HG03064 (cell line): ENCODE data around the gene EGFLAM.
A peak's percentile ranks its signal among the peaks of the same experiment; 100 is the strongest.
"Not testable (repeated sequence)": the region's sequence is repeated elsewhere in the genome, so short reads cannot be mapped to it uniquely, and the experiment has no call there.

Source experiments
- ATAC-seq: cut with Tn5 transposase; IDR thresholded peaks from one replicate; pipeline ENCODE4 v1.9.1; 2021; ENCODE audit warnings: low read depth; ENCODE audit not compliant: unreplicated experiment

Gene EGFLAM

DNA sequence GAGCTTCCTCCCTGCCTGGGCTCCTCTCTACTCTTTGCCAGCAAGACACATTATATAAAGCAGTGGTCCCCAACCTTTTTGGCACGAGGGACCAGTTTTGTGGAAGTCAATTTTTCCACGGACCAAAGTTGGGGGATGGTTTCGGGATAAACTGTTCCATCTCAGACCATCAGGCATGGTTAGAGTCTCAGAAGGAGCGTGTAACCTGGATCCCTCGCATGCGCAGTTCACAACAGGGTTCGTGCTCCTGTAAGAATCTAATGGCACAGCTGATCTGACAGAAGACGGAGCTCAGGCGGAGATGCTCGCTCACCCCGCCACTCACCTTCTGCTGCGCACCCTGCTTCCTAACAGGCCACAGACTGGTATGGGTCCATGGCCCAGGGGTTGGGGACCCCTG is 155.3 kb downstream of the EGFLAM start:
- no peak for ATAC-seq

DNA sequence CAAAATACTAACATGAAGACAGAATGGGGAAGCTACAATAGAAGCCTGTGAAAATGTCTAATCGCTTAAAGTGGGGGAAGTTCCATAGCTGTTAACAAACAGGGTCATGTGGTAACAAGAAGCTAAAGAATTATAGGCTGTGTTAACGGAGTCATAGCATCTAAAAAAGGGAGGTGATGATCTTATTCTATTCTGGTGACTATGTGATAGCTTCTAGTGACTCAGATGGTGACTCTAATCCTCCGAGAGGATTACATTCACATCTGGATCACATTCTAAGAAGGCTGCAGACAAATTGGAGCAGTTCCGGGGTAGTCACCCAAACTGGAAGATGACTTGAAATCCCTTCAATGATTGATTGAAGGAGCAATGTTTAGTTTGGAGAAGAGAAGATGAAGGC is 156.0 kb downstream of the EGFLAM start:
- no peak for ATAC-seq

DNA sequence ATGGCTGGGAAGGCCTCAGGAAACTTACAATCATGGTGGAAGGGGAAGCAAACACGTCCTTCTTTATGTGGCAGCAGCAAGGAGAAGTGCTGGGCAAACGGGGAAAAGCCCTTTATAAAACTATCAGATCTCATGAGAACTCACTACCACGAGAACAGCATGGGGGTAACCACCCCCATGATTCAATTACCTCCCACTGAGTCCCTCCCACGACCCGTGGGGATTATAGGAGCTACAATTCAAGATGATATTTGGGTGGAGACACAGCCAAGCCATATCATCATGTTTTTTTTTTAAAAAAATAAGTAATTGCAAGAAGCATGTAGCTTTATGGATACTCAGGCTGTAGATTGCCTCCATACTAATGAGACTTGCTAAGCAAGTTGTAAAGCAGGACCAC is 157.4 kb downstream of the EGFLAM start:
- not testable (repeated sequence) for ATAC-seq

DNA sequence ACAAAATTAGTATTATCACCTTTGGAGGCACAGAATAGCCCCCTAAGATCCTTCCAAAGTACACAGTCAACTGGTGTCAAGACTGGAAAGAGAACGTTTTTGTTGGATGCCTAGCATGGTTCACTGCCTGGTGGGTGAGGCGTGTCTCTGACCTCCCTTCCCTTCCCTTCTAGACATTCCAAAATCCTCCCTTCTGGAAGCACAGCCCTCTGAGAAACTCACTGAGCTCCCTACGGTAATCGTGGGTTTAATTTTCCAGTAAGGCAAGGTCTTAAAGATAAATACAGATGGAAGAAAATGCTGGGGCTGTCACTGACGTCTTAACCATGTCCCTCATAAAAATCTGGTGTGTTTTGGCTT is 159.3 kb downstream of the EGFLAM start:
- ATAC-seq, result no peak

DNA sequence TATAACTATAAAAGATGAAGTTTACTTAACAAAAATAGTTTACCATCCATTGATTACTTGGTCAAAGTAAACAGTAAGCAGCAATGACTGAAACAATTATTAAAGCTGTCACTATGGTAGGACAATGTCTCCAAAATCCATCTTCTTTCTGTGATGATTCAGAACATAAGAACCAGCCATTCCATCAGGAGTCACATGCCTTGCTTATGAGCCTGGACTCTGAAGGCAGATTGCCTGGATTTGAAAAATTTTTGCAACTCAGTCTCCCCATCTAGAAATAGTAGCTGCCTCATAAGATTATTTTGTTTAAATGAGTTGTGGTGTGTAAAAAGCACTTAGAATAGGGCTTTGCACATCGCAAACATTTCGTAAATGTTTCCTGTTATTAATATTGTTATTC is 161.9 kb downstream of the EGFLAM start:
- no peak for ATAC-seq

DNA sequence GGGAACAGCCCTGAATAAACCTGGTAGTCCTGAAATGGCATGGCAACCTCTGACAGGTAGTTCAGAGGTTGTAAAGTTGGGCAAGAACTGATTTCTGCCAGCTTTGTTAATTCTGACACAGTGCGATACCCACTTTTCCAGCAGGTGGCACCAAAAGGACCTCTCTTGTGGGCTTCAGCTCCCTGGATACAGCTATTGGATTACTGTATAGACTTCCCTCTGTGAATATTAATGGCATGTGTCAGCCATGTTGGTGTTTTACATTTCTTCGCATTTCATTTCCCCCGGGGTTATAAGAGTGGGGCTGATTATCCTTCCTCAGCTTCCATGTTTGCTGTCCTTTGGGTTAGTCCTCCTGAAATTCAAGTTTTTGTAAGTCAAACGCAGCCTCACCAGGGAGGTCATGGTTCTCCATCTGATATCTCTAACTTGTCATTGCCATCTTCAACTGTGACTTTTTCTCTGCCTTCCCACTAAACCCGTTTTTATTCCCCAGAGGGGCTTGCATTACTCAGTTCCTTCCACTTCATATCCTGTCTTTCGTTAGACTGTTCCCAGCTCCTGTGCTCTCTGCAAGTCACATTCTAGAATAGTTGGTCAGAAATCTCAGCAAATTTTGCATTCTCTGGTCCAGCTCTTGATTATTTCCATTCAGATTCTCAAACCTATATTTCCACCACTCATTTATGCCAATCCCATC is 162.5 kb downstream of the EGFLAM start:
- no peak for ATAC-seq

DNA sequence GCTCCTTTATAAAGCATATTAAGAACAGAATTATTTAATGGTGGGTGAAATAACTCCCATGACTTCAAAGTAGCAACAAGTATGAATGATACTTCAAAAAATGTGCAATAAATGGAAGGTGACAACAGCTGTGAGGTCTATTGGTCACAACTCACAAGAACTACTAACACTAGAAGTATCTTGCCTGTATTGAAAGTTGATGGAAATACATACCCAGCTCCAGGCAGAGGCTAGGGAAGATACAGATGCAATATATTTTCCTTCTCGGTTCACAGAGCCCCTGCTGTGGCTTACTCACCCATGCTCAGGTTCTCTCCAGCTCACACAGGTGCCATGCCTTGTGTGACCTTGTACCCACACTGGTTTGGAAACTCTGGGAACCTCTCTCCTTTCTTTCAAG is 164.3 kb downstream of the EGFLAM start:
- ATAC-seq, result no peak

DNA sequence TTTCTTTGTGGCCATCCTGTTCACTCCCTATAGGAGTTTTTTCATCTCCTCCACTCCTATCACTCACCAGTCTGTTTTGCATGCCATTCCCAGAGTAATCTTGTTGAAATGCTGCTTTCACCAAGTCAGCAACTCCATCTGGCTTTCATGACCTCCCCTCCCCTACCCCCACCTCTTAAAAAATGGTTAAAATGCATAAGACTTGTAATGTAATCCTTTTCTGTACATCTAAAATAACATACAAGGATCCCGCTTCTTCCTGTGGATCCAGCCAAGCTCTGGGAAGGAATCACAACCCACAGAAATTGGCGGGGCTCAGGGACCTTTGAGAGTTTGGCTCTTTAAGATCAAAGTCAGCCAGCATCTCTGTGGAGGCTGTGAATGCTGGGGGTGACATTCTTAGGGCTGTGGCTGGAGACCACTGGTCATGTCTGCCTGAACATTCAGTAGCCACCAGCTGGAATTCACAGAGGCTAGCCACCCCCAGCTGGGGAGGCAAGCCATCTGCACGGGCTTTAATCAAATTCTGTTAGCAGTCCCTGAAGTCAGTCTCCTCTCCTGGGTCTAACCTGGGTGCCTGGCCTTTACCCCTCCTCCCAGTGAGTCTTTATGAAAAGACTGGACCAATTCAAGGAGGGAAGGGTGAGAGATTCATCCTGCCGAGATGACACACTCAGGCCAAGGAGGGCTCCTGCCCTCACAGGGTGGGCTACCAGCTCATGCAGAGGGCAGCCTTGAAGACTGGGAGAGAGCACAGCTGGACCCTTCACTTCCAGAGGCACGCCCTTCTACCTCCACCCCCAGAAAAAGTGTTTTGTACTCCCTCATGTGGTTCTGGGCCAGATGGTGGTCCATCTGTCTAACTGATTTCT is 165.2 kb downstream of the EGFLAM start:
- no peak for ATAC-seq

DNA sequence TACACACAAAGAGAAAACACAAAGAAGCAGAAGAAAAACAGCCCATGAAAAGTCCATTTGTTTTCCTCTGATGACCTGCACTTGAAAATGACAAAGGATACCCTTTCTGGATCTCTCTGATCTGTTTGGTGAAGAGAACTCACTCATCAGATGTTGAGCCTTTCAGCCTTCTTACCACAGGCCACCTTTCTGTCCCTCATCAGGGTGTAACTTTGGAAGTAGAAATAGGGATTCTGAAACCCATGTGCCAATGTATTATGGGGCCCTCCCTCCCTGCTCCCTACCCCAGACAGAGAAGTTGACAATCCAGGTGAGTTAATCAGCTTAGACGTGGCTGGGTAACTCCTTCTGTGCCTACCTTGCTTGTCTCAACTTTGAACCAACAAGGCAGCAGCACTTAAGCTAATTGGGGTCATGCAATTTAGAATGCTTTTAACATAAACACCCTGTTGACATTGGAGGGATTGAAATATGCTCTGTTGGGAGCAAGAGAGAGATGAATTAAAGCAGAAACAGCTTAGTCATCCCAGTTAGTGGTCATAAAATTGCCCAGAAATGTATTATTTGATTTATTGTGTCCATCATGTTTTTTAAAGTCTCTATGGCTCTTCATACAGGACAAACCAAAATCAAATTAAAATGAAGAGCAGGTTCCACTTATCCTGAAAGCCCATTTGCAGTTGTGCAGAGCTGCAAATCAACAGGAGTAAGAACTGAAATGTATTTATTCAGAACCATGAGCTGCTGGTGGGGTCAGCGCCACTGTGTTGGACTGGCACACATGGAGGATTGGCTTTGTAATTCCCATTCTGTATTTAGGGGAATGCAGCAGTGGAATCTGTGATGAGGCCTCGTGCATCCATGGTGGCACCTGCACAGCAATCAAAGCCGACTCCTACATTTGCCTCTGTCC is 166.0 kb downstream of the EGFLAM start:
- no peak for ATAC-seq

DNA sequence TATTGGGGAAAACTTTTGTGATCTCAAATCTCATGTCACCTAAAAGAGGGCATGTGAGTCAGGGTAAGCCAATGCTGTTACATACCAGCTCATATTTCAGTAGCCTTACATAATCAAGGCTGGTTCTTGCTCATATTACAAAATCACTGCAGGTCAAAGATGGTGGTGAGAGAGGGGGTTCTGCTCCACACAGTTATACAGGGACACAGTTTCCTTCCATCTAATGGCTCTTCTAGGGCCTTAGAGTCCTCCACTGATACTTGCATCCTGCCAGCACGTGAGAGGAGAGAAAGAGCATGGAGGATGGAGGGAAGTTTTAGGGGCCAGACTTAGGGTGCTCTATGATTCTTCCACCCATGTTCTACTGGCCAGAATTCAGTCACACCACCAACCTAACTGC is 168.1 kb downstream of the EGFLAM start:
- no peak for ATAC-seq

DNA sequence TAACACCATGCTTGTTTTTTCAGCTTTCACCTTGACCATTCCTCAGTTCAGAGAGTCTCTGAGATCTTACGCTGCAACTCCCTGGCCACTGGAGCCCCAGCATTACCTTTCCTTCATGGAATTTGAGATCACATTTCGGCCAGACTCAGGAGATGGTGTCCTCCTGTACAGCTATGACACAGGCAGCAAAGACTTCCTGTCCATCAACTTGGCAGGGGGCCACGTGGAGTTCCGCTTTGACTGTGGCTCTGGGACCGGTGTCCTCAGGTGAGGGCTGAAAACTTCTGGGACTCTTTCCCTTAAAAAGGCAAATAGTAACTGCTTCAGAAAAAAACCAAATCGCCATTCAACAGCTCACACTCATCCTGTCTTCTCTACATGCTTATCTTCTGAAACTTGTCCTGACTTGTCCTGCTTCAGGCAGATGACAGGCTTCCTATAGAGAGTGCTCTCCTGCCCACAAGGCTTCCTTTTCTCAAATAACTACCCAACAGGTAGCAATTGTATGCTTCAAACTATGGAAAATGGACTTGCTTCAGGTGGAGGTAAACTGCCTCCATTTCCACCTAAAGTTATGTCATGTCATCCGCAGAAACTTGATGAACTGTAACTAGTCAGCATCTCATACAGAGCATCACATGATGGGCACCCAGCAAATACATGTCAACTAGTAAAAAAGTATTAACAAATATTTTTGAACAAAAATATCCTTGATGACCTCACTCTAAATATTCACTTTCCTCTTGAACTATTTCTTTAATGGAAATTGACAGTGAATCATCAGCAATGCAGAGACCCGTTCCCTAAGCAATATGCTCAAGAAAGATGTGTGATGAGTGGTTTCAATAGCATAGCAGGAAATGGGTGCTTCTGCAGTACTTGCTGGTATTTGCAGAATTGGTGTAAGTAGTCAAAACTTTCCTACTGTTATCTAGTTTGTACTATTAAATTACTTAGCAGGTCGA is 168.9 kb downstream of the EGFLAM start:
- ATAC-seq, result no peak

DNA sequence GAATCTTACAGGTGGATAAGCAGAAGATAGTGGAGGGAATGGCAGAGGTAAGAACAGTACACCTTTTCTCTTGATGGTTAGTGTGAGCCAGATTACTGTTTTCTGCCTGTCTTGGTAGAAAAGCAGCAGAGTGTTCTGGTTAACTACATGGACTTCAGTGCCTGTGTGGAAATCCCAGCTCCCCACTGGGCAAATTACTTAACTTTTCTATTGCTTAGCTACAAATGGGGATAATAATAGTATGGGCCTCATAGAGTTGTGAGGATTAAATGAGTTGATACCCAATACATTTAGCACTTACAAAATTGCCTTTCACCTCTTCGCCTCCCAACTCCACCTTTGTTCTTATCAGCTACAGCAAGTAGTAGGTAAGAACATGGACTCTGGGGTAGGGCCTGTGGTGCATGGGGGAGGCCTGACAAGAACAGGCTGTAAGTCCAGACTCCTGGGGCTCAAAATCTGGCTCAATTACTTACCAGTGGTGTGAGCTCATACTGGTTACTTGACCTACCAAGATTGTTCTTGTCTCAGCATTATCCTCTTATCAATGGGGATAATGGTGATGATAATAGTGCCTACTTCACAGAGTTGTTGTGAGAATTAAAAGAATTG is 173.0 kb downstream of the EGFLAM start:
- ATAC-seq, result no peak

DNA sequence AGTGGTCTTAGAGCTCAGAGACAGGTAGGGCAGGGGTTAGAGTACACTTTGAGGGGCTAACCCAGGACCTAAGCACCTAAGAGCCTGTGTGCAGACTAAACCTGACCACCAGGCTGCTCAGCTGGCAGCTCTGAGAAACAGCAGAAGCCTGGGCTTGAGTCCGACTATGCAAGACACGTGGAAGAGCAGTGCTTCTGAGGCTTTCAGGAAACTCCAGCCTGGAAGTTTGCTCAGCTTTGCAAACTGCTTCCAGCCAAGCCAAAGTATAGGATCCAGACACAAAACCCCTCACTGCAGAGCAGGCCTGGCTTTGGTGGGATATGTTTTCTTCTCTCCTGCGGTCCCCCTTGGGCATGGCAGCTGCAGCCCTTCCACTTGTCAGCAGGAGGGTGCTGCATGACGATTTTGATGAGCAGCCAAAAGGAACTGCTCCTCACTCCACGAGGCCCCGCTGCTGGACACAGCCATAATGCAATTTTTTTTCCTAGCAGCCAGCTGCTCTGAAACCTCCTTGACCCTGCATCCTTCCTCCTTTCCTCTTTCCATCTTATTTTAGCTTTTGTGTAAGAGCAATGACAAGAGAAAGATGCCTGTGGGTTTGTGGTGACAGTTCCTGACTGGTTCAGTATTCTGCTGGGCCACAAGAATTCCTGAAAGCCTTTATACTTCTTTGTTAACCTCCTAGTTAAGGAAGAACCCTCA is 175.0 kb downstream of the EGFLAM start:
- ATAC-seq, result no peak

DNA sequence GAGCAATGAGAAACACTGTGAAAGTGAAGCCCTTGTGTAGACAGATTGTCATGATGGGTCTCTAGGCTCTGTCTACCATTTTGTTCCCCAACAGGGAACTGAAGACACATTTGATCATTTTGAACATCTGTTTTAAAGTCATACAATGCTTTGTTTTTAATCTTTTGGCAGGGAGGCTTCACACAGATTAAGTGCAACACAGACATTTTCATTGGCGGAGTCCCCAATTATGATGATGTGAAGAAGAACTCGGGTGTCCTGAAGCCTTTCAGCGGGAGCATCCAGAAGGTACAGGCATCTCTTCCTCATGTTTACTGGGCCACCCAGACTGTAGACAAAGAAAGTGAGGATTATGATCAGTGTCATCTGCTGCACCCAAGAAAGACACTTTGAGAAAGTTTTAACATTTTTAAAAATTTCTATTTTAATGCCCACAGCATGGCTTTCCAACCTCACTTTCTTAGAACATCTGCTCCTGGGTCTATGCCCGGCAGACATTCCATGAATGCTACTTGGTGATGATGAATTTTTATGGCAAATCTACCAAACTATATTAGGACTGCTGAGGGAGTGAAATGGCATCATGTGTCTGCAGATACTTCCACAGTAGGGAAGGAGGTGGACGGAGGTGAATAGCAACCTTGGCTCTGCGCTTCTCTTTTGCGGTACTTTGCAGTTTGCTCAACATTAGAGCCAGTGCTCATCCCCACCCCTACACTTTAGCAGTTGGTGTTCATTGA is 176.8 kb downstream of the EGFLAM start:
- no peak for ATAC-seq

DNA sequence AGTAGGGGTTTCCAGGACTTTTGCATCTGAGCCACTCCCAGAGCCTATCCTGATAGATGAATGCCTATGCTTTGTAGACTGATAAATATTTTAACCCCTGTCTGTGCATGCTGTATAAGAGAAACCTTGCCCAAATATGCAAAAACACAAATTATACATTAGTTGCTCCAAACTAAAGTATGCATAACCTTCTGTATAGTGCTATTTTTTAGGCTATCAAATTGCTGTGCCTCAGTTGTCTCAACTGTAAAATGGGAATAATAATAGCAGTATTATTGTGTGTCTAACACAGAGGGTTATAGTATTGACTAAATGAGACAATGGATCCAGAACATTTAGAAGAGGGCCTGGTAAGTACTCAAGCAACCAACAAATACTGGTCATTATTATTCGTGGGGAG is 180.4 kb downstream of the EGFLAM start:
- no peak for ATAC-seq

DNA sequence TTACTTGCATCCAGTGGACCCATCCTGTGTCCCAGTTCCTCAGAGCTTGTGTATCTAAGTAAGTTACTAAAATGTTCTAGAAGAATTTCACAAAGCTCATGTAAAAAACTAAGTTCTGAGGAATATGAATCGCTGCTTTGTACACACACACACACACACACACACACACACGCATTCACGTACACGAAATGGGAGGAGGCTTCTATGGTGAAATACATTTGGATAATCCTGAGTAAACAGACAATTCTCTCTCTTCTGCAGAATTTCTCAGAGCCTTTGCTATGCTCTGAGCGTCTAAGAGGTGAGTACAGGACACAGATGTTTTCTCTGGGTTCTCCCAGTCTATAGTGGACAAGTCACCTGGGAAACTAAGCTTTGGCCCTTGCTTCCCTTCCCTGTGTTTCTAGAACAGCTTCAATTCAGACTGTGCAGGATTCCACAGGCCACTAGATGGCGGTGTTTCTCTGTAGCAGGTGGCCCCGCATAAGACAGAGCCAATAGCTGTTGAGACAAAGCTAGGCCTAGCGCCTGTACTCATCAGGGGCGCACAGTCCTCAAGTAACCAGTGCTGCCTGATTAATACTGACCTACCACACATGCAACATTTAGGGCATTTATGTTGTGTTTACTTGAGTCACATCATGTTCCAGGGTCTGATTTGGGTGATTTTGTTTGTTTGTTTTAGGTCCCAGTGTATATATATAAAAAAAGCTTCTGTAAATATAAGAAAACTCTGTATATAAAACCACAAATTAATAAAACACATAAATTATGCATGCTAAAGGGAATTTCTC is 183.3 kb downstream of the EGFLAM start:
- peak; percentile 99 for ATAC-seq

DNA sequence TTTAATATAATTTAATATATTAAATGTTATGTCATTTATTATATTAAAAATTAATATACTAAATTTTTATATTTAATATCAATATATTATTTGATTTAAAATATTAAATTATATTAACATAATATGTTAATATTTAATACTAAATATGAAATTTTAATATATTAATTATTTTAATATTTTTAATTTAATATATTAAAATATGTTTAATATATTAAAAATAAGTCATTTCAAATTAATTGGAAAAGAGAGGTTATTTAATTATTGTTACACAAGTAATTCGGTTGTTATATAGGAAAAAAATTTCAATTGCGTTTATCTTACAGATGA is 183.9 kb downstream of the EGFLAM start:
- ATAC-seq, result no peak

DNA sequence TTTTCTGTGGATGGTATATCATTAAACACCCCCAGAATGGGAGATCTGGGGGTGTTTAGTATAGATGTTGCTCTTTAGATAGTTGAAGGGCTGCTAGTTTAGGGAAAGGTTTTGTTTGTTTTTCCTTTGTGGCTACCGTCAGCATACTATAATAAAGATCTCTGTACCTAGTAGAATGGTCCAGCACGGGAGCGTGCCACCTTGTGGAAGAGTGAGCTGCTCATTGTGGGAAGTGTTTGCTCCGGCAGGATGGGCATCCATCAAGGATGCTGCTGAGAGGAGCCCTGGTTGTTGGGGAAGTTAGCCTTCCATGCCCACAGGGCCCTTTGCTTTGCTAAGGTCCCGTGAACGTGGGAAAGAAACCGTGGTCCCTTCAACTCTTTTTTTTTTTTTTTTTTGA is 185.0 kb downstream of the EGFLAM start:
- no peak for ATAC-seq
